ENCODE data around the gene FZD8.

DNA sequence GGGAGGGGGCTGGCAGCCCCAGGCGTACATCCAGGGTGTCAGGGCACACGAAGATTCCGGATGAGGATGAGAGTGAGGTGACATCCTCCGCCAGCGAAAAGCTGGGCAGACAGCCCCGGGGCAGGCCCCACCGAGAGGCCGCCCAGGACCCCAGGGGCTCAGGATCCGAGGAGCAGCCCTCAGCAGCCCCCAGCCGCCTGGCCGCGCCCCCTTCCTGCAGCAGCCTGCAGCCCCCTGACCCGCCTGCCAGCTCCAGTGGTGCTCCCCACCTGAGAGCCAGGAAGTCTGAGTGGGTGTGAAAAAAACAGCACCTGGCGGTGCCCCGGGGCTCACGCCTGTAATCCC, 33.8 kb downstream of the FZD8 start:
- no peak for TF ChIP-seq CTCF (IDR thresholded peaks at IDR 0.05)
- no peak for TF ChIP-seq POLR2A (IDR thresholded peaks at IDR 0.05; ENCODE audit: low read depth)
